NCI-H1694 (cell line): Measurements from ENCODE around the gene ITIH3.

Experiments
- DNase-seq: peaks from one replicate; lab custom pipeline; 2025; lab: John Stamatoyannopoulos, UW

ITIH3 gene

DNA sequence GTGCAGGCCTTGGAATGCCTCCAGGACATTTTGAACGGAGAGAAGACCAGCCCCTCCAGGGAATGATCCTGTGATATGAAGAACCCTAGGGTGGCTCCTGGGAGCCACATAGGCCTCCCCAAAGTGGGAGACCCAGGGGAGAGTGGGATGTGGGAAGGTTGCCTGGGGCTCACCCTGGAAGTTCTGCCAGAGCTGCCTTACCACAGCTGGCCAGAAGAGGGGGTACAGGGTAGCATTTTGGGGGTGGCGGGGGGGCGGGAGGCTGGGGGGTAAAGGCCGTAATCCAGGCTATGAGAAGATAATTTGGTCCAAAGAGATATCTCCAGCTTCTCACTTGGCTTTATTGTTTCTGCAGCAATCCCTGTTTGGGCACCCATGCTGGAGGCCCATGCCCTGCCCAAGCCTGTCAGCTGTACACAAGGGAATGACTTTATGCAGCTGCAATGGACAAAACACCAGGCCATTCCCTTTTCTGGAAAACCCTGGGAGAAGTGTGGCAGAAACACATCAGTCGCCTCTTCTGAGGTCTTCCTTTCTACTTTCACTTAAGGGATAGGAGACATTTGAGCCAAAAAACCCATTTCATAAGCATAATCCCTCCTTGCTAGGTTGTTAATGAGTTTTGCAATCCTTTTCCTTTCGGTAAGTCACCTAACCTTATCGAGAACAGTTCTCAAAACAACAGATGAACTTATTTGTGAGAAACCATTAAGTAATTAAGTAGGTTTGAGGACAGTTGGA lies 51.3 kb downstream of the ITIH3 start:
- no peak for DNase-seq

DNA sequence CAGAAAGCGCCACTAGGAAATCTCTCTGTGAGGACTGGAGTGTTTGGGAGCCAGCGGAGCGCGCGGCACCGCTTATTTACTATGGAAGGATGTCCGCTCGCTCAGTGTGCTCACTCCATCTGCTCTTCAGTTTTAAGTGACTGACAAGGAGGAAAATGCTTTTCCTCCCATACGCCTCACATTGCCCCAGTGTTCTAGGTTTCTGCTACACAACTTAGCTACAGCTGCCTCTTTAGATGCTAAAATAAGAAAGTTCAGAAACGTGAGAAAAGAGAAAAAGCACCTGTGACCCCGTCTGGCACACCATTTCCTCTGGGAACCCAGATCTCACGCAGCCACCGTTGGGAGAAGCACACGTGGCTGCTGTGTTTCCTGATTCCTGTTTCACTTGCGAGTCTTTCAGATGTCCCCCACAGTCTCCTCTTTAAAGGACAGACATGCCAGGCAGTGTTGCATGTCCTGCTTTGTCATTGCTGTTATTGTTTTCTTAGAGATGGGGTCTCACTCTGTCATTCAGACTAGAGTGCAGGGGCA lies 51.9 kb downstream of the ITIH3 start:
- DNase-seq: no peak

DNA sequence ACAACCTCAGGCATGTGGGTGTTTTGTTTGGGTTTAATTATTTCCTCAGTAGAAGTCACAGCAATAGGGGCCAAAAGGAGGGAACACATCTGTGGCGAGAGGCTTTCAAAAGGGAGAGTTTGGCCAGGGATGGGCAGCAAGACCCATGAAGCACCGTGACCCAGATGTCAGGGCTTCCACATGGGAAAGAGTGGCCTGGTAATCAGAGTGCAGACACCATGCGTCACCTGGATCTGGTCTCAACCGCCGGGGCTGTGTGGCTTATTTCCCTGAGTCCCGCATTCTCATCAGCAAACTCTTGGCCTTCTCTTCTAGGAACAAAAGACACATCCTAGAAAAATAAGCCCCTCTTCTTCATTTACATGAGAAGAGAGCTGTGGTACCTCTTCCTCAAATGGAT lies 52.6 kb downstream of the ITIH3 start:
- no peak for DNase-seq

DNA sequence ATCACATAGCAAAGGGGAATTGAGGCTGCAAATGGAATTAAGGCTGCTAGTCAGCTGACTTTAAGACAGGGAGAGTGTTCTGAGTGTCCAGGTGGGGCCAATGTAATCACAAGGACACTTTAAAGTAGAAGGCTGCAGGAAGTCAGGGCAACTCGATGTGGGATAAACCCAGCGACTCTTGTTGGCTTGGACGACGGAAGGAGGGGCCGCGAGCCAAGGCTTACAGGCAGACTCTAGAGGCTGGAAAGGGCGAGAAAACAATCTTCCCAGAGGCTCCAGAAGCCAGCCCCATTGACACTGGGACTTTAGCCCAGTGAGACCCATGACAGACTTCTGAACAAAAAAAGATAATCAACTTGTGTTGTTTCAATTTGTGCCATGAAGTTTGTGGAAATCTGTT lies 53.1 kb downstream of the ITIH3 start:
- no peak for DNase-seq

DNA sequence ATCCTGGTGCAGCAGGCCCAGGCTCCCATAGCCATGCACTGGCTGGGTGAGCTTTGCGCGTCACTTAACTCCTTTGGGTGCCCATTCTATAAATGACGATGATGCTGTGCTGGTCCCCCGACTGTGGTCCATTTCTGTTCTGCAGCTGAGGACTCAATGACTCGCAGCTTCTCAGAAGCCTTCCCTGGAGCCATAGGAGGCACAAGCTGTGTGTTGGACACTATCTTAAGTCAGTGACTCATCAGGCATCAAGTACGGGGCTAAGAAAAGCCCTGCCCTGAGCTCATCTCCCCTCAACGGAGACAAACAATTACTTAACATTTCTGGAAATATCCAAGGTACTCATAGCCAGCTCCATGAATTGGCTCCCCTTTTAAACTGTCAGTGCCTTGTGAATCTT lies 54.0 kb downstream of the ITIH3 start:
- DNase-seq: no peak

DNA sequence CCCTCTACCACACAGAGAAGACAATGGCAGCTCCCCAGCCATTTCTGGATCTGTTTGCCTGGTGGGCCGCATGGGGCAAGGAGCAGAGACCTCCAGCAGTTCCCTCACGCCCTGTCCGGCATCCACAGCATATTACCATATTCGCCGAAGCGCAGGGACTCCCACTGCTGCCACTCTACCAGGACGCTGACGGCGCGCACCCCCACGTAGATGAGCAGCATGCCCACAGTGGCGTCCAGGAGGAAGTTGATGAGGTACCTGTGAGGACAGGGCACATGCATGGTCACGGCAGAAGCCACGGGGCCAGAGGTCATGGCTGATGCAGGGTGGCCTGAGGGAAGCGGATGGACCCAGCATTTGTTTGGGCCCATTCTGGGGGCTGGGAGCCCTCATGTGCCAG lies 55.1 kb downstream of the ITIH3 start:
- DNase-seq: no peak

DNA sequence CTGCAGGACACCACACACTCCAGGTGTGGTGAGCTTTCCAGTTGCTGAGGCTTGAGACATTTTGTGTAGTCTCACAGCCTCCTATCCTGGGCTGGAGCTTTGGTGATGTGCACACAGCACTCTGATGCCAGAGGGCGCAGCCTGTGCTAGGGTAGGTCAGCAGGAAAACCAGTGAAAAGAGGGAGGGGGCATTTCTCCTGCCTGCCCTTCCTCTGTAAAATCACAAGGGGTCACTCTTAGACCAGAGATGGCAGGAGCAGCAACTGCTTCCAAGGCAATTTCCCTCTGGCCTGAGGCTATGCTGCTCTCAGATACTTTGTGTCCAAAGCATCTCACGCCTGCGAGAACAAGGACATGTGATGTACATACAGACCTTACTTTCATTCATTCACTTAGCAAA lies 56.8 kb downstream of the ITIH3 start:
- peak; percentile 21 for DNase-seq

DNA sequence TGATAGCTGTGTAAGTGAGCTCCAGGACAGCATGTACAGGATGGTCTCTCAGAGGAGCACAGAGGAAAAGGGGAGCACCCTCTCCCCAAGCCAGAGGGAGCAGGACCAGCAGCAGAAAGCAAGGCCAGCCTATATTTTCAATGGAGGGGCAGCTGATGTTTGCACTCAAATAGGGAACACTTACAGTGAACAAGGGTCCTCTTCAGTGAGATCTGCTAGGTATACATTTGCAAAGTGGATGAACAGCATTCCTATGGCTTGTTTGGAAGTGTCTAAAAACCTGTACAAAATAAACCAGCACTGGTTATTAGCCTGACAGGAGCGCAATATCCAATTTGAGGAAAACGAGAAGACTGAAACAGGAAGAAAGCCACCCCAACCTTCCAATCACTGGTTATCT lies 57.8 kb downstream of the ITIH3 start:
- DNase-seq: no peak

DNA sequence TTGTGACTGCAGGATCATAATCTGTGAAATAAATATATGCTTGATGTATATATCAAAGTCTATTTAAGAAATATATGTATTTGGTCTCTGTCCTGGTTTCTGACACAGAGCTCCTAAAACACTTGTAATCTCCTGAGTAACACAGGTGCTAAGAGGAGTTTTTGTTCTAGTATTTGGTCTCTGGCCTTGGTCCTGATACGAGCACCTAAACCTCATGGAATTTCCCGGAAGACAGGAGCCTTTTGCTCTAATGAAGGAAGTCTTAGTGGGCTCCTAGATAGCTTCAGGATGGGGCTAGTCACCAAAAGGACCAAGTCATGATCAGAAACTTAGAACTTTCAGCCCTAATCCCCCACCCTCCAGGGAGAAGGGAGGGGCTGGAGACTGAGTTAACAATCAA lies 59.4 kb downstream of the ITIH3 start:
- no peak for DNase-seq

DNA sequence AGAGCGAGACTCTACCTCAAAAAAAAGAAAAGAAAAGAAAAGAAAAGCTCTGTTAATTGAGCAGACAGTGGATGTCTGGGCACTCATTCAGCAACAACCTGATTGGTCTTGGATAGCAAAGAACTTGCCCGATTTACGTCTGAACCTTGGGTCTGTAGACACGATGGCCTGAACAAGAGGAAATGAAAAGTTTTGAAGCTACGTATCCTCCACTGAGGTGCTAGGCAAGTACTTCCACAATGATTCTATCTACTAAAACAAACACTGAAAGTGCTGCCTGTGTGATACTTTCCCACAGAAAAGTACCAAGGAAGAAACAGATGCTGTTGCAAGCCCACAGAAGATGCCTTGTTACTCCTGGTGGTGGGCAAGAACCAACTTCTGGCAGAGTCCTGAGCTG lies 62.1 kb downstream of the ITIH3 start:
- no peak for DNase-seq

DNA sequence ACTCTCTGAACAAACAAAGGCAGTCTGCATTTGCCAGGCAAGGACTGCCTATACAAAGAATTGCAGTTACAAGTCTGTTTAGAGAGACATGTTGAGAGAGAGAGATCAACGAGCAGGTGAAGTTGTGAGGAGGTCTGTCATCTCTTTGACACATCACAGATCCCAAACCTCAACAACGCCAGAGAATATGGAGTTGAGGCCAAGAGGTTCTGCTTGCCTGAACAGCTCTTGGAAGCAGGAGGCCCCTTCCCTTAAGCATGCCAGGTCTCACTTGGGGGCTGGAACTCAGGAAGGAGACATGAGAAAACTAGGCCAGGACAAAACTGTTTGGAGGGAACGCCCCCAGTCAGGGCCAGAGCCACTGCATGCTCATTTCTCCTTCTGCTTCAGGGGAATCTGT lies 62.5 kb downstream of the ITIH3 start:
- DNase-seq: no peak

DNA sequence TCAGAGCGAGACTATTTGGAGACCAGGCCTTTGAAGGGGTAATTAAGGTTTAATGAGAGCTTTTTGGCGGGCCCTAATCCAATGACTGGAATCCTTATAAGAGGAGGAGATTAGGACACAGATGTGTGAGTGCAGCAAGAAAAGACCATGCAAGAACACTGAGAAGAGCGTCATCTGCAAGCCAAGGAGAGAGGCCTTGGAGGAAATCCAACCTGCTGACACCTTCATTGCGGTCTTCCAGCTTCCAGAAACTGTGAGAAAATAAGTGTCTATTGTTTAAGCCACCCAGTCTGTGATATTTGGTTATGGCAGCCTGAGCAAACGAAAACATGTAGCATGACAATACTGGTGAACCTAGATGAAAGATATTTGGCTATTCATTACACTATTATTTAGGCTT lies 63.3 kb downstream of the ITIH3 start:
- no peak for DNase-seq
